NT2/D1 (cell line): ENCODE measurements around the gene RXFP2.

ENCODE experiments used
- DNase-seq: peaks from one replicate; pipeline ENCODE4 v3.0.0-alpha.2; 2011; ENCODE audit warnings: low read depth, low spot score
- H3K27me3 ChIP-seq: 2 replicates; pipeline ENCODE4 v1.6.0; 2011; ENCODE audit warnings: mild to moderate bottlenecking; ENCODE audit not compliant: insufficient read length, insufficient read depth
- H3K36me3 ChIP-seq: 2 replicates; pipeline ENCODE4 v1.6.1; 2011; ENCODE audit warnings: mild to moderate bottlenecking, low read length, mixed read lengths; ENCODE audit not compliant: insufficient read depth, insufficient read length
- H3K4me1 ChIP-seq: 2 replicates; pipeline ENCODE4 v1.5.1; 2011; ENCODE audit not compliant: insufficient read depth, insufficient read length
- H3K4me3 ChIP-seq: 2 replicates; pipeline ENCODE4 v1.5.1; 2011; ENCODE audit warnings: low read depth; ENCODE audit not compliant: insufficient read length
- H3K9ac ChIP-seq: 2 replicates; pipeline ENCODE4 v1.6.0; 2011; ENCODE audit warnings: low read depth; ENCODE audit not compliant: insufficient read length
- H3K9me3 ChIP-seq: 2 replicates; pipeline ENCODE4 v1.5.1; 2011; ENCODE audit warnings: mild to moderate bottlenecking, low read length; ENCODE audit not compliant: insufficient read depth
- SUZ12 ChIP-seq: IDR thresholded peaks from 2 replicates; pipeline ENCODE4 v1.6.1; 2011; ENCODE audit not compliant: insufficient read length, insufficient read depth; ENCODE audit errors: extremely low read depth
- YY1 ChIP-seq: IDR thresholded peaks from 2 replicates; pipeline ENCODE4 v1.6.1; 2011; ENCODE audit not compliant: insufficient read length, insufficient read depth
- ZNF274 ChIP-seq: IDR thresholded peaks from 2 replicates; pipeline ENCODE4 v1.6.1; 2011; ENCODE audit warnings: mild to moderate bottlenecking, low read depth, low read length

The RXFP2 gene

GRCh38 chr13:31826521-31826920 lies 87.2 kb downstream of the RXFP2 start:
- Histone ChIP-seq H3K27me3 (no peaks in the 10 kb centered on the region), H3K4me3 (no peak overlapping the region), H3K36me3 (no peaks in the 10 kb centered on the region), H3K4me1 (no peaks in the 10 kb centered on the region), H3K9me3 (no peaks in the 10 kb centered on the region), H3K9ac (no peak overlapping the region)
- TF ChIP-seq ZNF274 (no peak), YY1 (no peak), SUZ12 (no peak)
- DNase-seq = no peak

DNA sequence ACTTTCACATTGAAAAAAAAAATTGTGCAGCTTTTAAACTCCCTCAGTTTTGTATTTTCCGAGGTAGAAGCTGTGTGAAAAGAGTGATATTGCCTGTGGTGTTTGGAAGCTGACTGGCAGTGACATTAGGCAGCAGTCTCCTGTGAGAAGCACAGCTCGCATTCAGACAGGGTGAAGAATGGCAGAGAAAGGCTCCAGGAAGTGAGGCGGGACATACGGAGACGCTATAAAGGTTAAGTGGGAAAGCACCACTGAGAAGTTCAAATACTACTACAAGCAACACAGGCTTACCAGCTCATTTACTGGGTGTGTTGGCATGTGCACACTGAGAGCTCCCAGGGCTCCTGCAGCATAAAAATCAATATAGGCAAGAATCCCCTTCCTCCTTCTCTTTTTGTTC lies 88.4 kb downstream of the RXFP2 start:
- Histone ChIP-seq H3K4me3 (no peak overlapping the region), H3K27me3 (no peaks in the 10 kb centered on the region), H3K4me1 (no peaks in the 10 kb centered on the region), H3K9ac (no peak overlapping the region), H3K9me3 (no peaks in the 10 kb centered on the region), H3K36me3 (no peaks in the 10 kb centered on the region)
- no peak for TF ChIP-seq YY1
- TF ChIP-seq SUZ12 = no peak
- no peak for TF ChIP-seq ZNF274
- DNase-seq = no peak

GRCh38 chr13:31835932-31836331 lies 96.6 kb downstream of the RXFP2 start:
- H3K9me3 ChIP-seq = no peaks in the 10 kb centered on the region
- no peak for TF ChIP-seq ZNF274
- TF ChIP-seq YY1 = no peak
- TF ChIP-seq SUZ12 = no peak
- no peaks in the 10 kb centered on the region for H3K27me3 ChIP-seq
- no peak overlapping the region for H3K4me3 ChIP-seq
- DNase-seq = no peak
- H3K9ac ChIP-seq = no peak overlapping the region
- no peaks in the 10 kb centered on the region for H3K36me3 ChIP-seq
- no peaks in the 10 kb centered on the region for H3K4me1 ChIP-seq

DNA sequence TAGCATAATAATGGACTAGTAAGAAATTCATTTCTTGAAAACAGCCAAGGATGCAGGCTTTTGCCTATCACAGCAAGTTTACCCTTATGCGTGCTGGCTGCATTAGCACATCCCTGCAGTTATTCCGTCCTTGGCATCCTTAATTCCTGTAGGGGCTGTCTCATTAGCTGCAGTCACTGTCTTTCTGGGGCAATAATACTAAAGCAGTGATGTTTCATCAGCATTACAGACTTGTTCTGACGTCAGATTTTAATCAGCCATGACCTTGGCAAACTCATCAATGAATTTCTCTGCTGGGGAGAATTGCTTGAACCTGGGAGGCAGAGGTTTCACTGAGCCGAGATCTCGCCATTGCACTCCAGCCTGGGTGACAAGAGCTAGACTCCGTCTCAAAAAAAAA lies 103.7 kb downstream of the RXFP2 start:
- Histone ChIP-seq H3K36me3 (no peaks in the 10 kb centered on the region), H3K4me3 (no peak overlapping the region), H3K9ac (no peak overlapping the region), H3K4me1 (no peaks in the 10 kb centered on the region), H3K9me3 (no peaks in the 10 kb centered on the region), H3K27me3 (peaks cover 32% of the 10 kb centered on the region)
- TF ChIP-seq SUZ12 (no peak), YY1 (no peak), ZNF274 (no peak)
- no peak for DNase-seq

DNA sequence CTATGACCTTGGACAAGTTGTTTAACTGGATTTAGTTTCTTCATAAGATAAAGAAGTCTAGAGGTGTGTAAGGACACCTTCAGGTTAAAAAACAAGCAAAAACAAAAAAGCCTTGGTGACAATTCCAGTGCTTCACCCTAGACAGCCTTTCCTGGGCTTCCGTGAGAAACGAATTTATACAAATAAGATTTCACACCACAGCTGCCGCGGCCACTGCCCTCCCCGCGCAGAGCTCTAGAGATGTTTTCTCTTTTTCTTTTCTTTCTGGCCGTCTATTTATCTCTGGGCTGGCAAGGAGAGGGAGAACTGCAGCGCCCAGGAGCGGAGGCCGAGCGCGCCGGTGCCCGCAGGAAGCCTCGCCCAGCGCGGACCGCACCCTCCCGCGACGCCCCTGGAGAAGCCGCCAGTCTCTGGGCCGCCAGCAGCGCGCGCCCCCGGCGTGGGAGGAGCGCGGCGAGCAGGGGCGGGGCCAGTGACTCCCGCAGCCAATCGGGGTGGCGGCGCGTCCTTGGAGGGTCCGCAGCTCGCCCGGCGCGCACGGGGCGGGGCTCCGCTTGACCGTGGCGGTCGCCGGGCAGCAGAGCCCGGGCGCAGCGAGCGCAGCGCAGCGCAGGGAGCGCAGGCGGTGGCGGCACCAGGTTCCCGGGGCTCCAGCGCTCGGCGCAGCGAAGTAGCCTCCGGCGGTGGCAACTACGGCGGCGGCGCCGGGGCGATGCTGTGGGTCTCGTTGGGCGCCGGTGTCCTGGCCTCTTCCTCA lies 107.0 kb downstream of the RXFP2 start:
- no peak for TF ChIP-seq YY1
- no peak for TF ChIP-seq SUZ12
- no peak for TF ChIP-seq ZNF274
- H3K9me3 ChIP-seq = no peaks in the 10 kb centered on the region
- peaks cover 41% of the 10 kb centered on the region for H3K27me3 ChIP-seq
- peak; percentile 77 for DNase-seq
- peak overlapping the region; percentile 46 for H3K4me3 ChIP-seq
- H3K4me1 ChIP-seq = no peaks in the 10 kb centered on the region
- H3K36me3 ChIP-seq = no peaks in the 10 kb centered on the region
- H3K9ac ChIP-seq = peak overlapping the region; percentile 47

DNA sequence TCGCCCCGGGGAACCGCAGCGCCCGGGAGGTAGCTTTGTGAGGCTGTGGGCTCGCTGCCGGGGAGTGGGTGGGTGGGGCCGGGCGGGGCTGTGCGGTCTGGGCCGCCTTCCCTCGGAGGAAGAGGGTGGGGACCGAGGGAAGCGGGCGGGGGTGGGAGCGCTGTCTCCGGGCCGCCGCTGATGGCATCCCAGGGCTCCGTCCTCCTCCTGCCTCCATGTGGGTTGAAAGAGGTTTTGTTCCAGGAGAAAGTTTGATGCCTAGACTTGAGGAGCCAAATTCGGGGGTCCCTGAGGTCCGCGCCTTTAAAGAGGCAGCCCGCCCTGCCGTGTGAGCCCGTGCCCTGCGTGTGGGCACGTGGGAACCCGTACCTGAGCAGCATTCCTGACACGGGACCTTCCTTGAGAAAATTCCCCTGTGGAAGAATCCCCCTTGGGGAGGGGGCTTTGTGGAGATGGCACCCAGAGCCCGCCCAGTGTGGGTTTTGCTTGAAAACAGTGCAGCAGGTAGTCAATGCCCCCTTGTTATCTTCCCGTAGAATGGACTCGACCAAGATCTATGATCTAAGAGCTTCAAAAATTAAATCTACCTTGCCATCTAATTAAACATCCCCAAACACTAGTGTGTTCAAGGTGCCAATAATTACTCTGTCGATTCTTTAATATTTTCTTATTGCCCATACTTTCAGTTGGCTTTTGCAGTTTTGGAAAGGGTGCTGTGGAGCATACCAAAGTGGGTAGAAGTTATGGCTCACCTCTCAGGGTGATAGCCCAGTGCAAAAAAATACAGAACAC lies 107.8 kb downstream of the RXFP2 start:
- DNase-seq = no peak
- peak overlapping the region; percentile 46 for H3K4me3 ChIP-seq
- H3K9me3 ChIP-seq = no peaks in the 10 kb centered on the region
- no peaks in the 10 kb centered on the region for H3K36me3 ChIP-seq
- H3K9ac ChIP-seq = peak overlapping the region; percentile 74
- TF ChIP-seq YY1 (no peak), SUZ12 (no peak), ZNF274 (no peak)
- no peaks in the 10 kb centered on the region for H3K4me1 ChIP-seq
- H3K27me3 ChIP-seq = peaks cover 41% of the 10 kb centered on the region

DNA sequence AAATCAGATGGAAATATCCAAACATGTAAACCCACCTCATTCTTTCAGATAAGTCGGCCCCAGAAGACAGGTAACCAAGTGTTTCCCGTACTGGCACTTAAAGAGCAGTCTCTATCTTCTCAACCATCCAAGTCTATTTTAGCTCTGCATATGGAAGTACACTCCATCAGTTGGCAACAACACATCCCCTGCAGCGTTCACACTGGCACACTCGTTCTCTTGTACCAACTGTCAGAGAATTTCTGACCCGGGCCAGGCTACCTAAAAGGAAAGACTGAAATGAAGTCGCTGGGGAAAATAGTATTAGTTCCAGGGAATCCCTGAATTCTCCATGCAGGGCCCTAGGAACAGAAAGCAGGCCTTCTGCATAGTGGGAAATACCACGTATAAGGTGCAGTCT lies 109.3 kb downstream of the RXFP2 start:
- H3K4me1 ChIP-seq = no peaks in the 10 kb centered on the region
- peaks cover 41% of the 10 kb centered on the region for H3K27me3 ChIP-seq
- H3K4me3 ChIP-seq = no peak overlapping the region
- TF ChIP-seq SUZ12 (no peak), YY1 (no peak), ZNF274 (no peak)
- no peaks in the 10 kb centered on the region for H3K9me3 ChIP-seq
- no peak overlapping the region for H3K9ac ChIP-seq
- DNase-seq = no peak
- no peaks in the 10 kb centered on the region for H3K36me3 ChIP-seq
